ENCODE measurements around the gene RABGGTA.

- TF ChIP-seq CTCF (IDR thresholded peaks at IDR 0.05) = no peak
- TF ChIP-seq POLR2A (IDR thresholded peaks at IDR 0.05) = no peak
Measured at GRCh38 chr14:24237463-24237955, 33.9 kb downstream of the RABGGTA start.
